OCI-LY7 (cell line): Measurements from ENCODE around the gene ISG20L2.

Source experiments
- CTCF ChIP-seq: fragments of 200-600 bp; sonication (generic); conservative IDR thresholded peaks from 2 replicates; pipeline ENCODE4 v1.5.1; 2014; ENCODE audit warnings: mild to moderate bottlenecking, antibody characterized with exemption, low read length, moderate library complexity, mixed read lengths
- EZH2phosphoT487 ChIP-seq: fragments of 200-600 bp; sonication (generic); IDR thresholded peaks from 2 replicates; pipeline ENCODE4 v1.6.1; 2018; ENCODE audit warnings: low read depth, borderline replicate concordance, mild to moderate bottlenecking, mixed run types, antibody characterized with exemption, low read length, moderate library complexity, mixed read lengths

GRCh38 chr1:156767879-156768604, 39.5 kb upstream of the ISG20L2 start:
- TF ChIP-seq CTCF (no peak), EZH2phosphoT487 (no peak)
